GM18519 (cell line): ENCODE measurements around the gene ADSS1.

Source experiments
- ATAC-seq: cut with Tn5 transposase; IDR thresholded peaks from one replicate; pipeline ENCODE4 v1.9.1; 2021; ENCODE audit warnings: mild to moderate bottlenecking, moderate library complexity; ENCODE audit not compliant: unreplicated experiment, low FRiP score

Gene ADSS1

GRCh38 chr14:104723651-104724406 lies at the start of gene ADSS1:
Gene ADSS1, plus strand, starts transcription at chr14:104724229. Its CDS starts 42 bp downstream, at chr14:104724271.
- ATAC-seq = no peak

GRCh38 chr14:104675447-104675846 lies 48.6 kb upstream of the ADSS1 start:
- no peak for ATAC-seq

GRCh38 chr14:104676130-104676693 lies 47.8 kb upstream of the ADSS1 start:
- no peak for ATAC-seq

GRCh38 chr14:104676694-104677511 lies 47.1 kb upstream of the ADSS1 start:
- ATAC-seq = no peak

GRCh38 chr14:104677512-104678332 lies 46.3 kb upstream of the ADSS1 start:
- ATAC-seq = peak; percentile 32

- no peak for ATAC-seq
These were observed 45.7 kb upstream of the ADSS1 start for GRCh38 chr14:104678346-104678745.

GRCh38 chr14:104678901-104679705 lies 44.9 kb upstream of the ADSS1 start:
- ATAC-seq = no peak

- no peak for ATAC-seq
These were observed 43.8 kb upstream of the ADSS1 start for GRCh38 chr14:104680056-104680805.

- ATAC-seq = no peak
These were observed 43.0 kb upstream of the ADSS1 start for GRCh38 chr14:104680806-104681688.

GRCh38 chr14:104681689-104682074 lies 42.3 kb upstream of the ADSS1 start:
- no peak for ATAC-seq

GRCh38 chr14:104682107-104682593 lies 41.9 kb upstream of the ADSS1 start:
- no peak for ATAC-seq

GRCh38 chr14:104683653-104684448 lies 40.2 kb upstream of the ADSS1 start:
- ATAC-seq = no peak

GRCh38 chr14:104684449-104684821 lies 39.6 kb upstream of the ADSS1 start:
- ATAC-seq = no peak

- no peak for ATAC-seq
These were observed 38.6 kb upstream of the ADSS1 start for GRCh38 chr14:104685216-104685997.

- ATAC-seq = no peak
These were observed 37.9 kb upstream of the ADSS1 start for GRCh38 chr14:104685998-104686610.
